Measurements from ENCODE around the gene ZNF341.
A peak's percentile ranks its signal among the peaks of the same experiment; 100 is the strongest.

The ZNF341 gene

GRCh38 chr20:33731693-33732165 lies at the start of gene ZNF341:
Gene ZNF341 (plus strand): TSS chr20:33731996. CDS start chr20:33732022, 26 bp downstream.
- Histone ChIP-seq H3K27ac (ENCODE audit: low read length) (peak within 1 kb of the TSS; percentile 86), H3K9me3 (ENCODE audit: control insufficient read depth in 2 of 2, low read length in 2 of 2) (peaks cover 1 to 6% of the 10 kb centered on the region in 2 donors), H3K36me3 (ENCODE audit: control insufficient read depth in 2 of 2, insufficient read depth in 2 of 2, low read length in 2 of 2) (no peaks in the 10 kb centered on the region), H3K4me3 (ENCODE audit: low read length in 2 of 2) (peak within 1 kb of the TSS; percentile 69 to 81), H3K4me1 (ENCODE audit: control insufficient read depth, insufficient read depth, low read length) (peaks cover 19% of the 10 kb centered on the region), H3K9ac (ENCODE audit: low read length in 2 of 2) (peak within 1 kb of the TSS; percentile 70 to 81), H3K27me3 (ENCODE audit: control insufficient read depth in 1 of 2, insufficient read depth in 2 of 2, low read length in 2 of 2) (no peaks in the 10 kb centered on the region)

GRCh38 chr20:33684533-33685327 lies 47.1 kb upstream of the ZNF341 start:
- Histone ChIP-seq H3K27me3 (ENCODE audit: control insufficient read depth in 1 of 2, insufficient read depth in 2 of 2, low read length in 2 of 2) (no peaks in the 10 kb centered on the region), H3K9ac (ENCODE audit: low read length in 2 of 2) (peak overlapping the region in 1 of 2 donors; percentile 5), H3K36me3 (ENCODE audit: control insufficient read depth in 2 of 2, insufficient read depth in 2 of 2, low read length in 2 of 2) (no peaks in the 10 kb centered on the region), H3K27ac (ENCODE audit: low read length) (no peak overlapping the region), H3K4me3 (ENCODE audit: low read length in 2 of 2) (no peak overlapping the region), H3K9me3 (ENCODE audit: control insufficient read depth in 2 of 2, low read length in 2 of 2) (no peaks in the 10 kb centered on the region), H3K4me1 (ENCODE audit: control insufficient read depth, insufficient read depth, low read length) (peaks cover 19% of the 10 kb centered on the region)

DNA sequence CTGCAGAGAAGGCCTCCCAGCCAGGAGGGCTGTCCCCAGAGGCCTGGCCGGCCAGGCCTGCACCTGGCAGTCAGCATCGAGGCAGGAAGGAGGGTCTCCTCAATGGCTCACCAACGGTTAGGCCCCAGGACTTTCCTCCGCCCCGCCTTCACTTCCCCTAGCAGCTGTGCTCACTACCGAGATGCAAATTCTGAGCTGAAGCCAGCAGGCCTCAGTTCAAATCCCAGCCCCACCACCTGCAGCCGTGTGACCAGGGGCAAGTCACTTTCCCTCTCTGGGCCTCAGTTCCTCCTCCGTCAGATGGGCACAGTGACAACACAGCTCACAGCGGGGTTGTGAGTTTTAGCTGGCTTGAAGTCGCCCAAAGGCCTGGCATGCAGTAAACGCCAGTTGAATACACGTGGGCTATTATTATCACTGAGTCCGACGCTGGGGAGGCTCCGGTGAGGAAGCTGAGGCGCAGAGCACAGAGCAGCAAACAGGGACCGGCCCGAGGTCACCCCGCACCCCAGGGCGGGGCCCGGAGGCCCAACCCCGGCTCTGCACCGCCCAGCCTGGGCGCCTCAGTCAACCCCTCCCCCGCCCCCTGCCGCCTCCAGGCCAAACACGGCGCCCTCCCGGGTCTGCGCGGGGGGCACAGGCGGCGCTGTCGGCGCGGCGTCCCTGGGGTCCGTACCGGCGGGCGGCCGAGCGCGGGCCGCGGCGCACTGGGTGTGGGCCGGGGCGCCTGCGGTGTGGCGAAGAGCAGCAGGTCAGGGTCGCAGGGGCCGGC lies 46.3 kb upstream of the ZNF341 start:
- Histone ChIP-seq H3K9ac (ENCODE audit: low read length in 2 of 2) (peak overlapping the region; percentile 5 to 21), H3K27ac (ENCODE audit: low read length) (no peak overlapping the region), H3K36me3 (ENCODE audit: control insufficient read depth in 2 of 2, insufficient read depth in 2 of 2, low read length in 2 of 2) (no peaks in the 10 kb centered on the region), H3K4me1 (ENCODE audit: control insufficient read depth, insufficient read depth, low read length) (peaks cover 16% of the 10 kb centered on the region), H3K4me3 (ENCODE audit: low read length in 2 of 2) (peak overlapping the region; percentile 7 to 58), H3K27me3 (ENCODE audit: control insufficient read depth in 1 of 2, insufficient read depth in 2 of 2, low read length in 2 of 2) (no peaks in the 10 kb centered on the region), H3K9me3 (ENCODE audit: control insufficient read depth in 2 of 2, low read length in 2 of 2) (no peaks in the 10 kb centered on the region)

DNA sequence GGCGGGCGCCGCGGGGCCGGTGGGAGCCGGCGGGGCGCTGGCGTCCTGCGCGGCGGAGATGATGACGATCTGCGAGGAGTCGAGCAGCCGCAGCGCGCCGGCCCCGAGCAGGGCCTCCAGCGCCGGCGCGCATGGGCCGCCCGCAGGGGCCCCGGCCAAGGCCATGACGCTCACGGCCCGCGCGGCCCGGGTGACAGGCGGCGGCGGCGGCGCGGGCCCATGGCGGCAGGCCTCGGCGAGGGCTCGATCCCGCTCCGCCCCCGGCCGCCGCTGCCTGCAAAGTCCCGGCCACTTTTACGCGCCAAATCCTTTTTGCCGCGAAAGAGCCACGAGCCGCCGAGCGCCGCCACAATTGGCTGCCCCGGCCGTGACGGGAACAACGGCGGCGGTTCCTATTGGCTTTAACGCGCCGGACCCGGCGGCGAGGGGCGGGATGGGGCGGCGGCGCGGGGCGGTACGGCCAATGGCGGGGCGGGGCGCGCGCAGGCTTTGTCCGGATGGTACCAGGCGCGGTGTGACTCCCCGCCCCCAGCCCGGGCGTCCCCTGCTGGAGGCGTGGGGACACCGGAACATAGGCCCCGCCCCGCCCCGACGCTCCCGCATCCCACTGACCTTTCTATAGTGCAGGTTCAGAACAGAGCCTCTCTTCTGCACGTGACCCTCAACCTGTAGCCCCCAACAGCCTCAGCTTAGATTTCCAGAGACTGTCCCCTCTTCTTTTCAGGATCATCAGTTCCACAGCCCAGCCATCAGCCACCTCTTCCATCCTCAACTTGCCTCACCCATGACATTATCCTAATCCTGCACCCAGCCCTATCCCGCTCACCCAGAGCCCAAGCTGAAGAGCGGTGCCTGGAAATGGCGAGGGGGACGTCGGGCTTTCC lies 45.5 kb upstream of the ZNF341 start, which contains the start of gene E2F1:
TSS of gene E2F1 (minus strand) at position 286 of the 884 bp plus-strand sequence. CDS start at position 165, 121 bp downstream.
- no peaks in the 10 kb centered on the region for H3K27me3 ChIP-seq (ENCODE audit: control insufficient read depth in 1 of 2, insufficient read depth in 2 of 2, low read length in 2 of 2)
- peaks cover 16% of the 10 kb centered on the region for H3K4me1 ChIP-seq (ENCODE audit: control insufficient read depth, insufficient read depth, low read length)
- no peaks in the 10 kb centered on the region for H3K36me3 ChIP-seq (ENCODE audit: control insufficient read depth in 2 of 2, insufficient read depth in 2 of 2, low read length in 2 of 2)
- no peaks in the 10 kb centered on the region for H3K9me3 ChIP-seq (ENCODE audit: control insufficient read depth in 2 of 2, low read length in 2 of 2)
- peak within 1 kb of the TSS; percentile 67 to 74 for H3K4me3 ChIP-seq (ENCODE audit: low read length in 2 of 2)
- H3K27ac ChIP-seq (ENCODE audit: low read length), result no peak within 1 kb of the TSS
- H3K9ac ChIP-seq (ENCODE audit: low read length in 2 of 2), result peak within 1 kb of the TSS; percentile 41 to 55

- Histone ChIP-seq H3K4me3 (ENCODE audit: low read length in 2 of 2) (peak overlapping the region; percentile 67 to 74), H3K4me1 (ENCODE audit: control insufficient read depth, insufficient read depth, low read length) (peaks cover 16% of the 10 kb centered on the region), H3K9ac (ENCODE audit: low read length in 2 of 2) (peak overlapping the region; percentile 41 to 55), H3K27ac (ENCODE audit: low read length) (no peak overlapping the region), H3K9me3 (ENCODE audit: control insufficient read depth in 2 of 2, low read length in 2 of 2) (no peaks in the 10 kb centered on the region), H3K36me3 (ENCODE audit: control insufficient read depth in 2 of 2, insufficient read depth in 2 of 2, low read length in 2 of 2) (no peaks in the 10 kb centered on the region), H3K27me3 (ENCODE audit: control insufficient read depth in 1 of 2, insufficient read depth in 2 of 2, low read length in 2 of 2) (no peaks in the 10 kb centered on the region)
Measured at GRCh38 chr20:33686984-33687366, 44.8 kb upstream of the ZNF341 start.

DNA sequence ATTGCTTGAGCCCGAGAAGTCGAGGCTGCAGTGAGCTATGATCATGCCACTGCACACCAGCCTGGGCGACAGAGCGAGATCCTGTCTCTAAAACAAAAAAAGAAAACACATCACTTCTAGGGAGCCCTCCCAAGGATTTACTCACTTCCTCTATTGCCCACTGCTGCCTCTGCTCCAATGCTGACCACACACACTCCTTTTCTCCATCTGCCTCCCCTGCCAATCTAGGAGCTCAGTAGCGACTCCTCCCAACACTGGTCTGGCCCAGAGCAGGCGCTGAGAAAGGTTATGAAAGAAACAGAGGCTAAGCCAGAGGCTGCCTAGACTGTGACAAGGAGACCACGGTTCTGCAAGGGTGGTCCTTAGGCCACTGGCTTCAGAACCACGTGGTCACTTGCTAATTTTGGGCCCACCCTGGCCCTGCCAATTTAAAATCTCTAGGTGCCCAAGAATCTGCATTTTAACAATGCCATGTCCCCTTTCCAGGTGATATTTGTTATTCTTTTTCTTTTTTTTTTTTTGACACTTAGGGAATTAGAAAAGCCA lies 44.4 kb upstream of the ZNF341 start:
- Histone ChIP-seq H3K4me1 (ENCODE audit: control insufficient read depth, insufficient read depth, low read length) (peaks cover 16% of the 10 kb centered on the region), H3K9me3 (ENCODE audit: control insufficient read depth in 2 of 2, low read length in 2 of 2) (no peaks in the 10 kb centered on the region), H3K4me3 (ENCODE audit: low read length in 2 of 2) (no peak overlapping the region), H3K27me3 (ENCODE audit: control insufficient read depth in 1 of 2, insufficient read depth in 2 of 2, low read length in 2 of 2) (no peaks in the 10 kb centered on the region), H3K9ac (ENCODE audit: low read length in 2 of 2) (no peak overlapping the region), H3K27ac (ENCODE audit: low read length) (no peak overlapping the region), H3K36me3 (ENCODE audit: control insufficient read depth in 2 of 2, insufficient read depth in 2 of 2, low read length in 2 of 2) (no peaks in the 10 kb centered on the region)

DNA sequence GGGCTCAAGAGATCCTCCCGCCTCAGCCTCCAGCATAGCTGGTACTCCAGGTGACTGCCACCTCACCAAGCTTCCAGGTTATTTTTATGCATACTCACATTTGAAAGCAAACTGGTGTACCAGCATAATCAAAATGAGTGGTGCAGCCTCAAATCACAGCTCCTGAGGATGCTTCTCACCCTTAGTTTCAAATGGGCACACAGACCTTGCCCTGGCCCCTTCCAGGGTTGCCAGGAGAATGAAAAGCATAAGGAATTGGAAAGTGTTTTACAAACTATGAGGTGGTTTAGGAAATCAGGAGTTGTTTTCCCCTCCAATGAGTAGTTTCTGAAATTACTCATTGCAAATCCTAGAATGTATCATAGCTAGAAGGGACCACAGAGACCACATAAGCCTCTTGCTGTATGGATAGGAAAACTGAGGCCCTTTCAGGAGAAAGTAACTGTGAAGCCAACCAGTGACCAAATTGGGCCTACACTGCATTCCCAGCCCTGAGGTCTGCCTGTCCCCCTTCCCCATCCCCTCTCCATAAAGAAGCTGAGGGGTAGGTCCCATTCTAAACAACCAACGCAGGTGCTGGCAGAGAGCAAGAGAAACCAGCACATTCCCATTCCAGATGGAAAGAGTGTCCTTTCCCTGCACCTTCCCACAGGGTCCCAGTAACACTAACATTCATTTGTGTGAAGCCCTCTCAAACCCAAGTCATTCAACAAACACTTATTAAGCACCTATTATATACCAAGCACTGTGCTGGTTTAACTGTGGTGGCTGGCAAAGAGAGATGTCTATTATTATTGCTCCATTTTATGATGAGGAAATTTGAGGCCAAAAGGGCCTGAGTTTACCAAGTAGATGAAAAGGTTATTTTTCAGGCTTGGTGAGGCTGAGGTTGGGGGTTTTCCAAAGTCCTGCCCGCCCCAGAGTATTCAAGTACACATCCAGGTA lies 43.5 kb upstream of the ZNF341 start:
- H3K9ac ChIP-seq (ENCODE audit: low read length in 2 of 2), result no peak overlapping the region
- H3K4me1 ChIP-seq (ENCODE audit: control insufficient read depth, insufficient read depth, low read length), result peaks cover 16% of the 10 kb centered on the region
- H3K27ac ChIP-seq (ENCODE audit: low read length), result no peak overlapping the region
- no peaks in the 10 kb centered on the region for H3K36me3 ChIP-seq (ENCODE audit: control insufficient read depth in 2 of 2, insufficient read depth in 2 of 2, low read length in 2 of 2)
- no peaks in the 10 kb centered on the region for H3K9me3 ChIP-seq (ENCODE audit: control insufficient read depth in 2 of 2, low read length in 2 of 2)
- no peaks in the 10 kb centered on the region for H3K27me3 ChIP-seq (ENCODE audit: control insufficient read depth in 1 of 2, insufficient read depth in 2 of 2, low read length in 2 of 2)
- no peak overlapping the region for H3K4me3 ChIP-seq (ENCODE audit: low read length in 2 of 2)

DNA sequence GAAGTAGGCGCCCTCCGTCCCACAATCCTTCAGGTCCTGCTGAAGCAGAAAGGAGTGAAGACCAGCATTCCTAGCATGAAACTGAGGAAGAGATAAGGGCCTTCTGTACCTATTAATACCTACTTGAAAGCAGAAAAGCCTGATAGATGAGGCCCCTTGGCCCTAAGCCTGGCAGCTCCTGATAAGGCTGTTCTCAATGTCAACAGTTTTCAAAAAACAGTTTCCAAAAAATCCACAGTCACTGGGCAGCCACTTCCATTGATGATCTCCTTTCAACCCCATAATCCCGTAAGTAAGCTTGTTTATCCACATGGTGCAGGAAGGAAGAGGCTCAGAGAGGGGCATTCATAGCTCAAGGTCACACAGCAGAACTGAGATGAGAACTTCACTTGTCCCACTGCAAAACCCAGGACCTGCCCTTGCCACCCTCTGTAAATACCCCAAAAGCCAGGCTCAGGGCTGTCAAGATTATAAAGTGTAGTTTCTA lies 42.8 kb upstream of the ZNF341 start:
- H3K9me3 ChIP-seq (ENCODE audit: control insufficient read depth in 2 of 2, low read length in 2 of 2), result no peaks in the 10 kb centered on the region
- no peak overlapping the region for H3K9ac ChIP-seq (ENCODE audit: low read length in 2 of 2)
- no peaks in the 10 kb centered on the region for H3K36me3 ChIP-seq (ENCODE audit: control insufficient read depth in 2 of 2, insufficient read depth in 2 of 2, low read length in 2 of 2)
- H3K27ac ChIP-seq (ENCODE audit: low read length), result no peak overlapping the region
- no peak overlapping the region for H3K4me3 ChIP-seq (ENCODE audit: low read length in 2 of 2)
- H3K4me1 ChIP-seq (ENCODE audit: control insufficient read depth, insufficient read depth, low read length), result peaks cover 19% of the 10 kb centered on the region
- H3K27me3 ChIP-seq (ENCODE audit: control insufficient read depth in 1 of 2, insufficient read depth in 2 of 2, low read length in 2 of 2), result no peaks in the 10 kb centered on the region

- no peaks in the 10 kb centered on the region for H3K36me3 ChIP-seq (ENCODE audit: control insufficient read depth in 2 of 2, insufficient read depth in 2 of 2, low read length in 2 of 2)
- peaks cover 24% of the 10 kb centered on the region for H3K4me1 ChIP-seq (ENCODE audit: control insufficient read depth, insufficient read depth, low read length)
- H3K4me3 ChIP-seq (ENCODE audit: low read length in 2 of 2), result no peak overlapping the region
- no peaks in the 10 kb centered on the region for H3K9me3 ChIP-seq (ENCODE audit: control insufficient read depth in 2 of 2, low read length in 2 of 2)
- no peak overlapping the region for H3K27ac ChIP-seq (ENCODE audit: low read length)
- no peak overlapping the region for H3K9ac ChIP-seq (ENCODE audit: low read length in 2 of 2)
- no peaks in the 10 kb centered on the region for H3K27me3 ChIP-seq (ENCODE audit: control insufficient read depth in 1 of 2, insufficient read depth in 2 of 2, low read length in 2 of 2)
Measured at GRCh38 chr20:33689493-33689892, 42.3 kb upstream of the ZNF341 start.

All from stomach smooth muscle (tissue), 2 donors.